GM12875 (cell line): ENCODE measurements around the gene DNAJC16.
"Not testable (repeated sequence)": the region's sequence is repeated elsewhere in the genome, so short reads cannot be mapped to it uniquely, and the experiment has no call there.

ENCODE experiments used
- H3K4me3 ChIP-seq: one replicate; pipeline ENCODE4 v1.5.1; 2011; ENCODE audit warnings: low read depth, low read length, control low read depth
- CTCF ChIP-seq: IDR thresholded peaks from 2 replicates; pipeline ENCODE4 v1.5.1; 2011; ENCODE audit warnings: low read depth, mild to moderate bottlenecking, control low read depth, inconsistent platforms, low read length, moderate library complexity, borderline replicate concordance; ENCODE audit not compliant: insufficient read depth

DNAJC16 gene

GRCh38 chr1:15595809-15596617, 69.4 kb downstream of the DNAJC16 start:
- TF ChIP-seq CTCF: no peak
- no peak overlapping the region for H3K4me3 ChIP-seq

GRCh38 chr1:15598436-15598835, 71.8 kb downstream of the DNAJC16 start:
- no peak overlapping the region for H3K4me3 ChIP-seq
- TF ChIP-seq CTCF: no peak

- H3K4me3 ChIP-seq: peak overlapping the region; percentile 44
- no peak for TF ChIP-seq CTCF
Measured at GRCh38 chr1:15603050-15603965, 76.7 kb downstream of the DNAJC16 start.

- H3K4me3 ChIP-seq: not testable (repeated sequence)
Measured at GRCh38 chr1:15603966-15604282, 77.3 kb downstream of the DNAJC16 start.

GRCh38 chr1:15604400-15604799, 77.8 kb downstream of the DNAJC16 start:
- H3K4me3 ChIP-seq: not testable (repeated sequence)

- TF ChIP-seq CTCF: no peak
- no peak overlapping the region for H3K4me3 ChIP-seq
Measured at GRCh38 chr1:15605398-15606383, 79.0 kb downstream of the DNAJC16 start.

GRCh38 chr1:15609631-15610030, 83.0 kb downstream of the DNAJC16 start:
- no peak for TF ChIP-seq CTCF
- H3K4me3 ChIP-seq: no peak overlapping the region
